ENCODE results near the gene EXT2. TPM values are rescaled to one million over a fixed set of nuclear protein-coding genes. Genes with fewer than 3 reads are reported as not detected.

EXT2 gene
- total and polyA plus RNA-seq, 4 donors, result 18.0 to 95.3 (median 45.9) TPM

GRCh38 chr11:44290208-44290607 lies 194.7 kb downstream of the EXT2 start:
- H3K4me1 ChIP-seq (ENCODE audit: control insufficient read depth in 5 of 5, insufficient read depth in 5 of 5, low read length in 5 of 5), result no peaks in the 10 kb centered on the region
- H3K9me3 ChIP-seq (ENCODE audit: control insufficient read depth in 4 of 4, insufficient read depth in 3 of 4, low read length in 3 of 4), result no peaks in the 10 kb centered on the region
- H3K9ac ChIP-seq (ENCODE audit: insufficient read depth in 1 of 2, low read length in 2 of 2), result no peak overlapping the region
- H3K27ac ChIP-seq (ENCODE audit: low read depth in 1 of 2, low read length in 1 of 2), result no peak overlapping the region
- 71 to 72% methylated on average over 4 of the region's 4 CpGs for WGBS, 2 donors
- no peaks in the 10 kb centered on the region for H3K36me3 ChIP-seq (ENCODE audit: control insufficient read depth in 4 of 4, insufficient read depth in 4 of 4, low read length in 4 of 4)
- peaks cover 0 to 3% (median 0%) of the 10 kb centered on the region in 3 donors for H3K27me3 ChIP-seq (ENCODE audit: control insufficient read depth in 3 of 3, insufficient read depth in 3 of 3, low read length in 2 of 3)
- ATAC-seq (ENCODE audit: insufficient read depth, low FRiP score), result no peak
- no peak for TF ChIP-seq CTCF (IDR thresholded peaks at IDR 0.05; ENCODE audit: control extremely low read depth, extremely low read depth)
- H3K4me3 ChIP-seq, result no peak overlapping the region
- peak in 1 of 3 donors; percentile 13 for DNase-seq

Other genes with a start within 250 kb of the EXT2 start
- 10 to 100 TPM; 42.8 to 43.7 TPM for gene ALKBH3, start 214.8 kb upstream of the EXT2 start, total RNA-seq
- gene ALKBH3, start 214.8 kb upstream of the EXT2 start, polyA plus RNA-seq, result 10 to 100 TPM; 22.6 to 23.6 TPM
- gene C11orf96, start 153.0 kb upstream of the EXT2 start, total RNA-seq, result 100 to 1,000 TPM in 1 of 2 donors, 10 to 100 TPM in 1; 29.0 to 103 TPM
- 100 to 1,000 TPM; 110 to 165 TPM for gene C11orf96, start 153.0 kb upstream of the EXT2 start, polyA plus RNA-seq
- under 1 TPM in 1 of 2 donors, not detected in 1; 0.14 TPM for gene ACCSL, start 47.7 kb upstream of the EXT2 start, total RNA-seq
- under 1 TPM in 1 of 2 donors, not detected in 1; 0.02 TPM for gene ACCSL, start 47.7 kb upstream of the EXT2 start, polyA plus RNA-seq
- gene ACCS, start 29.4 kb upstream of the EXT2 start, total RNA-seq, result 10 to 100 TPM; 31.6 to 66.9 TPM
- 10 to 100 TPM in 1 of 2 donors, 1 to 10 TPM in 1; 6.4 to 24.6 TPM for gene ACCS, start 29.4 kb upstream of the EXT2 start, polyA plus RNA-seq
- gene ALX4, start 214.5 kb downstream of the EXT2 start, total RNA-seq, result under 1 TPM in 1 of 2 donors, not detected in 1; 0.06 TPM
- under 1 TPM in 1 of 2 donors, not detected in 1; 0.01 TPM for gene ALX4, start 214.5 kb downstream of the EXT2 start, polyA plus RNA-seq